ENCODE results near the gene PEX5L. TPM values are rescaled to one million over a fixed set of nuclear protein-coding genes. Genes with fewer than 3 reads are reported as not detected.

PEX5L gene
- total RNA-seq, 1 experiment from 2014 or later: not detected

GRCh38 chr3:179907784-179908482, 128.8 kb downstream of the PEX5L start:
- no peak for ATAC-seq
- CTCF ChIA-PET: no interaction called here
- no peak for TF ChIP-seq ATF3 (IDR thresholded peaks at IDR 0.05)
- TF ChIP-seq REST (IDR thresholded peaks at IDR 0.05; ENCODE audit: low read depth): no peak
- TF ChIP-seq CTCF (IDR thresholded peaks at IDR 0.05 in 2 of 3, conservative IDR thresholded peaks at IDR 0.05 in 1 of 3; ENCODE audit: borderline replicate concordance in 1 of 3, insufficient read depth in 1 of 3, low read depth in 2 of 3, low read length in 2 of 3): no peak
- no peak for TF ChIP-seq POLR2AphosphoS5 (IDR thresholded peaks at IDR 0.05; ENCODE audit: low read depth, low read length)
- TF ChIP-seq FOSL1 (IDR thresholded peaks at IDR 0.05; ENCODE audit: low read depth): no peak
- no peak for TF ChIP-seq RAD21 (IDR thresholded peaks at IDR 0.05; ENCODE audit: low read depth)
- TF ChIP-seq ELF1 (IDR thresholded peaks at IDR 0.05; ENCODE audit: borderline replicate concordance, low read depth): no peak
- TF ChIP-seq ZNF274 (IDR thresholded peaks at IDR 0.05; ENCODE audit: low read depth, low read length): no peak
- TF ChIP-seq EZH2phosphoT487 (IDR thresholded peaks at IDR 0.05; ENCODE audit: borderline replicate concordance): no peak
- TF ChIP-seq SP1 (IDR thresholded peaks at IDR 0.05; ENCODE audit: low read depth): no peak
- no peak for TF ChIP-seq EGR1 (IDR thresholded peaks at IDR 0.05; ENCODE audit: low read depth)
- no peak for TF ChIP-seq JUND (IDR thresholded peaks at IDR 0.05)

More at GRCh38 chr3:179907784-179908482, 128.8 kb downstream of the PEX5L start:
- Histone ChIP-seq H3K4me1 (ENCODE audit: control insufficient read depth in 1 of 2, insufficient read depth in 2 of 2, low read length in 2 of 2) (no peaks in the 10 kb centered on the region), H4K20me1 (ENCODE audit: insufficient read depth) (no peaks in the 10 kb centered on the region; the same call in 1 of the 2 replicates), H3K4me3 (replicated peaks in 1 of 2; ENCODE audit: low read depth in 1 of 2, low read length in 2 of 2) (no peak overlapping the region), H3K79me2 (ENCODE audit: insufficient read depth, low read length) (no peaks in the 10 kb centered on the region), H3K4me2 (ENCODE audit: low read length) (no peak overlapping the region), H3K9ac (ENCODE audit: low read length) (no peak overlapping the region), H3K27ac (ENCODE audit: low read depth, low read length) (no peak overlapping the region), H3K36me3 (ENCODE audit: control insufficient read depth in 1 of 2, insufficient read depth in 2 of 2, low read length in 2 of 2) (no peaks in the 10 kb centered on the region), H3K27me3 (ENCODE audit: insufficient read depth, low read length) (peaks cover 30% of the 10 kb centered on the region), H3K9me2 (ENCODE audit: insufficient read depth) (no peaks in the 10 kb centered on the region), H2AFZ (ENCODE audit: low read depth, low read length, poor library complexity, severe bottlenecking) (no peak overlapping the region), H3K9me3 (ENCODE audit: control insufficient read depth in 1 of 2, insufficient read depth in 1 of 2, low read depth in 1 of 2, low read length in 2 of 2) (no peaks in the 10 kb centered on the region)
- no peak for DNase-seq (ENCODE audit: low read depth, low spot score)
- RAD21 ChIA-PET (ENCODE audit: low non-redundant PET in 1 of 2, low total read pairs in 2 of 2, uncharacterized antibody in 2 of 2, unreplicated experiment in 2 of 2): no interaction called here
- intact Hi-C loops (cut with micrococcal nuclease): no loop called here
- no TSS peak for BruUV-seq (replicated peaks)
- POLR2A ChIA-PET: no interaction called here

All from HCT116 (cell line).